Endothelial cell of hepatic sinusoid (primary cell): ENCODE data around the gene AKAP10.
"Not testable (repeated sequence)": the region's sequence is repeated elsewhere in the genome, so short reads cannot be mapped to it uniquely, and the experiment has no call there.

ENCODE experiments used
- in situ Hi-C: cut with HindIII; loops from 2 replicates; pipeline ENCODE4 v1.10.0; 2017; ENCODE audit warnings: low sequenced_read_pairs

Gene AKAP10, protein sequence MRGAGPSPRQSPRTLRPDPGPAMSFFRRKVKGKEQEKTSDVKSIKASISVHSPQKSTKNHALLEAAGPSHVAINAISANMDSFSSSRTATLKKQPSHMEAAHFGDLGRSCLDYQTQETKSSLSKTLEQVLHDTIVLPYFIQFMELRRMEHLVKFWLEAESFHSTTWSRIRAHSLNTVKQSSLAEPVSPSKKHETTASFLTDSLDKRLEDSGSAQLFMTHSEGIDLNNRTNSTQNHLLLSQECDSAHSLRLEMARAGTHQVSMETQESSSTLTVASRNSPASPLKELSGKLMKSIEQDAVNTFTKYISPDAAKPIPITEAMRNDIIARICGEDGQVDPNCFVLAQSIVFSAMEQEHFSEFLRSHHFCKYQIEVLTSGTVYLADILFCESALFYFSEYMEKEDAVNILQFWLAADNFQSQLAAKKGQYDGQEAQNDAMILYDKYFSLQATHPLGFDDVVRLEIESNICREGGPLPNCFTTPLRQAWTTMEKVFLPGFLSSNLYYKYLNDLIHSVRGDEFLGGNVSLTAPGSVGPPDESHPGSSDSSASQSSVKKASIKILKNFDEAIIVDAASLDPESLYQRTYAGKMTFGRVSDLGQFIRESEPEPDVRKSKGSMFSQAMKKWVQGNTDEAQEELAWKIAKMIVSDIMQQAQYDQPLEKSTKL

DNA sequence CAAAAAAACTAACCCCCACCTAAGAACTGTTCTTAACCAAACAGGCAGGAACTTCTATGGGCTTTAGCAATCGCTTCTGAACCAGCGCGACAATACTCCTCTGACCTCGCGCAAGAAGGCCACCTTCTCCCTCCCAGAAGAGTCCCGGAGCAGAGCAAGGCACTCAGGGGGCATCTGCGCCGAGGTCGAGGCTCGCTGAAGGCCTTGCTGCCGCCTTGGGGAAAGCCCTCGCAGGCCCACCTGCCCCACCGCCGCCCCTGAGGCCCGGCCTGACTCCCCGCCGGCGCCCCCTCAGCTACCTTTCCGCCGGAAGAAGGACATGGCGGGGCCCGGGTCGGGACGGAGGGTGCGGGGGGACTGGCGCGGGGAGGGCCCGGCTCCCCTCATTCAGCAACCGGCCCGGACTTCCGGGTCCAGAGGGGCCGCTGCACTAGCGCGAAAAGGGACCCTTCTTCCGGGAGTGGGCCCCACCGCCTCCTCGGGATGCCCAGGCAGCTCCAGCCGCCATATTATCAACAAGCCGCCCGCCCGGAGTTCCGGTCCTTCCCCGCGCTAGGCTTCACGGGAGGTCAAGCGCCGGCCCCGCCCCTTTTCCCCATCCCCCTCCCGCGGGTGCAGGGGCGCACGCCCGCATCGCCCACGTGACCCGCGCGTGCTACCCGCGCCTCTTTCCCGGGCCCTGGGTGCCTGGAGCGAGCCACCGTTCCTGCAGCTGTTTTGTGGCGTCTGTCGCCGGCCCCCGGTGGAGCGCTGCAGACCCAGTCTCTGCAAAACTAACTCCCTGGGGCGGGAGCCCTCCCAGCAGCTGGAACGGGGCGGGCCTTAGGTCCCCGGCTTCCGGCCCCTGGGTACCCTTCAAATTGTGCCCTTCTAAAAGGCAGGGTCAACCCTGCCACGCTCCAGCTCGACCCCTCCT, at the start of gene AKAP10:
TSS of gene AKAP10 (minus strand) at position 536 of the 916 bp plus-strand sequence. CDS start at position 387, 149 bp downstream.
- in situ Hi-C loops: no loop called here

DNA sequence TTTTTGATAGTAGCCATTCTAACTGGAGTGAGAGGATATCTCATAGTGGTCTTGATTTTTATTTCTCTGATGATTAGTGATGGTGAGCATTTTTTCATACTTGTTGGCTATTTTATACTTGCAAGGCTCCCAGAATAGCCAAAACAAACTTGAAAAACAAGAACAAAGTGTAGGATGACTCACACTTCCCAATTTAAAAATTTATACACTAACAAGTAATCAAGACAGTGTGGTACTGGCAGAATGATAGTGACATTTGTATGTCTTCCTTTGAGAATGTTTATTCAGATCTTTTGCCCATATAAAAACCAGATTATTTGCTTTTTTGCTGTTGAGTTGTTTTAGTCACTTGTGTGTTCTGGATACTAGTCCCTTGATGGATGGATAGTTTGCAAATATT, 49.3 kb upstream of the AKAP10 start:
- in situ Hi-C loops: no loop called here

DNA sequence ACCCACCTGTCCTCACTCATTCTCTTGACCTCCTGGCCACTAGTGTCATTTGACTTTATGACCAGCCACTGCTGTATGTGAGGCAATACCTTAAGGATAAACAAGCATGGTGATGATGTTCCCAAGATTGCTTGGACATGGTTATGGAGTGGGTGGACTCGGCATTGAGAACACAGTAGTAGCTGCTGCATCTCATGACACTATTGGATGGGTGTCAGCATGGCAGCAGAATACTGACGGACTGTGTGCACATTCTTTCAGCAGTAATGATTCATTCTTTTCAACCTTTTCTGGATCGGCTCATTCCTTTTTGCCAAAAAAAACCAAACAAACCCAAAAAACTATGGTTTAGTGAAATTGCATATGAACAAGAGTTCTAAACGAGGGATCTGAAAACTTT, 45.1 kb upstream of the AKAP10 start:
- in situ Hi-C loops: no loop called here

DNA sequence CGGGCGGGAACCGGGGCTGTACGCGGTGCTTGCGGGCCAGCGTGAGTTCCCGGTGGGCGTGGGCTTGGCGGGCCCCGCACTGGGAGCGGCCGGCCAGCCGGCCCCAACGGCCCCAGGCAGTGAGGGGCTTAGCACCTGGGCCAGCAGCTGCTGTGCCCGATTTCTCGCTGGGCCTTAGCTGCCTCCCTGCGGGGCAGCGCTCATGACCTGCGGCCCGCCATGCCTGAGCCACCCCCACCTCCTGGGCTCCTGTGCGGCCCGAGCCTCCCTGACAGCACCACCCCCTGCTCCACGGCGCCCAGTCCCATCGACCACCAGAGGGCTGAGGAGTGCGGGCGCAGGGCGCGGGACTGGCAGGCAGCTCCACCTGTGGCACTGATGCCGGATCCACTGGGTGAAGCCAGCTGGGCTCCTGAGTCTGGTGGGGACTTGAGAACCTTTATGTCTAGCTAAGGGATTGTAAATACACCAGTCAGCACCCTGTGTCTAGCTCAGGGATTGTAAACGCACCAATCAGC, 38.9 kb upstream of the AKAP10 start:
- in situ Hi-C loops: not testable (repeated sequence)

DNA sequence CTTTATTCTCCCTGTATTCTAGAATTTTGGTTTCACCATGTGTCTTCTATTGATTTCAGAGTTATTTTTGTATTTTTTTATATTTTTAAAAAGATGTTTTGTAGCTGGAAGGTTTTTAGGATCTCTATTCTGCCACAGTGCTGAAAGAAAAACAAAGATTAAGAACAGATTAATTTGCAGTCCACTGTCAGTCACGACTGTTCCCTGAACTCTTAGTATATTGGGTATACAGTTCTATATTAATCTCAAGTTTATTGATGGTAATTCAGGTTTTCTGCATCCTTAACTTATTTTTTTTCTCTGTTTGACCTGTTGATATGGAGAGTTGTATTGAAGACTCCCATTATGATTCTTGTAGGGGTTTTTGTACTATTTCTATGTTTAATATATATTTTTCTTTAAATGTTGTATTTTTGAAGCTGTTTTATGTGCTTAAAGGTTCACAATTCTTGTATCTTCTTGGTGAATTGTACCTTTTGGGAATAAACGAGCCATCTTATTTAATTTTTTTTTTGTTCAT, 34.4 kb upstream of the AKAP10 start:
- in situ Hi-C loops: no loop called here

DNA sequence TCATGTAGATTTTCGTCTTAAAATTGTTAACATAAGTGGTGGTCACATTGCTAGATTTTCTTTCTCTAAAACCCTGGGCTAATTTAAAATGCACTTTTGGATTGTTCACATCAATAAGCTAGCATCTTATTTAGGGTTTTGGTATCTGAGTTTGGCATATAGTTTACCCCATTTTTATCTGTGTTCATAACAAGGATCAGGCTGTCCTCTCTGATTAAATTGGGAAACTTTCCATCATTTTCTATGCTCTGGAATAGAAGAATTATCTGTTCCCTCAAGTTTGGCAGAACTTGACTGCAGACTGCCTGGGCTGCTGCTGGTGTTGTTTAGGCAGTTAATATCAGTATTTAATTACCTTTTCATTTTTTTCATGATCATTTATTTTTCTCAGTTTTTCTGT, 33.3 kb upstream of the AKAP10 start:
- in situ Hi-C loops: no loop called here

DNA sequence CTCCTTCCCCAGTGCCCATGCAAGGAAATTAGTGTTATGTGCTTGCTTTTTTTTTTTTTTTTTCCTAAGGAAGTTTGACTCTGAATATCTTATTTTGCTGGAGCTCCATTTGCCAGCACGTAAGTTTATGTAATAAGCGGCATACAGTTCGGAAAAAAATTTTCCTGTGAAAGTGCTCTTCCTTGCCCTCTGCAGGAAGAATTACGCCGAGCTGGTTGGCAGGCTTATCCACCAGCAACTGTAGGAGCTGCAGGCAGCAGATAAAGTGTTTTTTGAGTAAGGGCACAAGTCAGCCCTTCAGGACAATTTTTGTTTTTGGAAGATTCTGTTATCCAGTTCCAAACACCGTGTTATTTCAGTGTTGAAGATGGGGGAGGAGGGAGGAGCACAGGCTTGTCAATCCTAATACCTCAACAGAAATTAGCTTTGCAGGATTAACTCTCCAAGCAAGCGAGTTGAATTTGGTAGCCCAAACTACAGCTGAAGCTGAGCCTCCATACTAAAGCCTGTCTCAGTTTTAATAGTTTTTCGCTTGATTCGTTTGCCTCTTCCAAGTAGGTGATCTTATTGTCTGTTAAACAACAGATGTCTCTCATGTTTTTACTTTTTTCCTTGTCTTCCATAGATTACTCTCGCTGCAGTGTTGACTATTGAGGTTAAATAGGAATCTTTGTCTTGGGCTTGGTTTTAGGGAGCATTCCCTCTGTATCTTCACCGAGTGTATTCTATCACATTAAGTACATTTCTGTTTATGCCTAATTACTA, 32.7 kb upstream of the AKAP10 start:
- in situ Hi-C loops: no loop called here

DNA sequence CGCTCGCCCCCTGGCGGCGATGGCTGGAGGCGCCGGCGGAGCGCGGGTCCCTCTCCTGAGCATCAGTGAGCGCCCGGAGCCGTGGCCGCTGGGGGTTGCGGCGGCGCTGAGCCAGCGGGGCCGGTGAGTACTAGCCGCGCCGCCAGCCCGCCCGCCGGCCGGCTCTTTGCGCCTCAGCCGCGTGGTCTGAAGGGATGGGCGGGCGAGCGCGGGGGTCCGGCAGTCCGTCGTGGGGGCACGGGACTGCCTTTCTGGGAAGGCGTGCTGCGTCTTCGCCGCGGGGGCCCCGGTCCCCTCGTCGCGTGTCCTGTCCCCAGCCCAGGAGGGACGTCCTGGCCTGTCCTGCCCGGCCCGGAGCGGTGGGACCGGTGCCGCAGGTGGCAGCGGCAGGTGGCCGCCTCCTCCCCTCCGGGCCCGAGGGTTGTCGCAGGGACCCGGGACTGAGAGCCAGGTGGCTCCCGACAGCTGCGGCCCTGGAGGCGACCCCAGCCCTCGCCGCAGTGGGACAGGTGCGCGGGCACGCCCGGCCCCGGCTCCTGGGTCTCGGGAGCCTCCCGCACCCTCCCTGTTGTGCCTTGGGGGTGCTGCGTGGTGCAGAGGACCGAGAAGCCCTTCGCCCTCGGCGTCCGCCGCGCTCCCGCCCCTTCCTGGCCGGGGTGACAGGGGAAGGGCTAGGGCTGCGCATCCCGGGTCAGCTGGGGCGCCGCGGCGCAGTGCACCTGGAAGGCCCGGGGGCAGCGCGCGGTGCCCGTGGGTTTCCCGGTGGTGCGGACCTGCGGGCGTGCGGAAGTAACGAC, 31.9 kb upstream of the AKAP10 start, which contains the start of gene SPECC1:
TSS of gene SPECC1 (plus strand) at position 58 of the 797 bp plus-strand sequence. CDS start 87,293 bp downstream, outside the sequence.
- in situ Hi-C loops: no loop called here

DNA sequence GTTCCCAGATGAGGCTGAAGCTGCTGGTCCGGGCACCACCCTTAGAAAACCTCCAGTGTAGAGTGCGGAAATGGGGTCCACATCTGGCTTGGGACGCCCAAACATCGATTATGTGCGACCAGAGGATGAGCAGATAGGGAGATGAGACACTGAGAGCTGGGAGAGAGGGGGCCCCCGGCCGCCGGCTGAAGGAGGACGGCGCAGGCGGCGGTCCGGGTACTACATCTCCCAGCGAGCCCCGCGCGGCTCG, 31.3 kb upstream of the AKAP10 start:
- in situ Hi-C loops: no loop called here

DNA sequence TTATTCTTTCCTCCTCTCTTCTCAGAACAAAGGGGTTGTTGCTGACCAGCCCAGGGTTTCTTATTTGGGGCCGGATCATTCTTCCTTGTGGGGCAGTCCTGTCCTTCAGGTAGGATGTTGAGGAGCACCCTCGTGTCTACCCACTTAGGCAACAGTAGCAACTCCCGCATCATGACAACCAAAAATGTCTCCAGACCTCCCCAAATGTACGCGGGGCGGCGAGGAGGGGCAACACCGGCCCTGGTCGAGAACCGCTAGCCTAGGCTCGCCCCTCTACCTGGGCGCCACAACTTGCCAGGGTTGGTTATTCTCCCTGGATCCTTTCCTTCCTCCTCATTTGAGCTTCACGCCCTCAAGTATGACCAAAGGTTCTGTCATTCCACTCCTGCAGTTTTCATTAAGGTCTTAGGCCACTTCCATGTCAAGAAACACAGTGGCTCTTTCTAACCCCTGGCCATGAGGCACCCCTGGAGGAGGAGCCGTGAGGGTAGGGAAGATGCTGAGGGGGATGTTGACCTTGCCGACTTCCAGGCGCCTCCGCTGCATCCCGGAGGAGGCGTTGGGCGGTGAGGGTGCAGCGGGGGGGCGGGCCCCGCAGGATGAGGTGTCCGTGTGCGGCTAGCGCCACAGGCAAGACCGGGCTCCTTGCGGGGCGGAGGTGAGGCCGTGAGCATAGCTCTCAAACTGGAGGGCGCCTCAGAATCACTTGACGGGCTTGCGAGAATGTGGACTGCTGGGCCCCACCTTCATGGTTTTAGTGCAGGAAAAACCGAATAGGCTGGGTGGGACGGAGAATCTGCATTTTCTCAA, 30.8 kb upstream of the AKAP10 start:
- in situ Hi-C loops: no loop called here

DNA sequence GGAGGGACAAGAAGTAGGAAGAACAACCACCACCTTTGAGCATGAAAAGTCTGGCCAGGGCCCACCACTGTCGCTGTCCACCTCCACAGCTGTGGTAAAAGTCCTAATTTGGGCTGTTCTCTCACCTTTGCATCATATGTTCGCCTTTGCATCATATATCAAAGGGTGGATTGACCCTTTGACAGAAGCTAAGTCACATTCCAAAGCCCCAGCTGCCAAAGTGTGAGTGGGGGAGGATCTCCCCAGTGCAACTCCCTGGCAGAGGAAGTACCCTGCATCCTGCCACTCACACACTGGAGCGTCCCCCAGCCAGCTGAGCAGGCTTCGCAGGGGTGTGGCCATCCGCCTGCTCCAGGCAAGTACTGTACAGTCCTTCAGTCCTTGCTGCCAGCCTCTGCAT, 18.9 kb upstream of the AKAP10 start:
- in situ Hi-C loops: no loop called here

DNA sequence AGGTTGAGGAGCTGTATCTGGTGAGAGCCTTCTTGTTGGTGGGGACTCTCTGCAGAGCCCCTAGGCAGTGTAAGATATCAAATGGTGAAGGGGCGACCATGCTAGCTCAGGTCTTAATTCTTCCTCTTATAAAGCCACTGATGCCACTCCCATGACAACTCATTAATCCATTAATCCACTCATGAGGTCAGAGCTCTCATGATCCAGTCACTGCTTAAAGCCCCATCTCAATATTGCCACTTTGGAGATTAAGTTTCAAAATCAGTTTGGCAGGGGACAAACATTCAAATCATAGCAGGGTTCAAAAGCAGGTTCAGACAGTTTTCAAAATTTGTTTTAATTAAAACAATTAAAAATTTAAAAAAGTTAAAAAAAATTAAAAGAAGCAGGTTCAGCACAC, 18.5 kb upstream of the AKAP10 start:
- in situ Hi-C loops: no loop called here

DNA sequence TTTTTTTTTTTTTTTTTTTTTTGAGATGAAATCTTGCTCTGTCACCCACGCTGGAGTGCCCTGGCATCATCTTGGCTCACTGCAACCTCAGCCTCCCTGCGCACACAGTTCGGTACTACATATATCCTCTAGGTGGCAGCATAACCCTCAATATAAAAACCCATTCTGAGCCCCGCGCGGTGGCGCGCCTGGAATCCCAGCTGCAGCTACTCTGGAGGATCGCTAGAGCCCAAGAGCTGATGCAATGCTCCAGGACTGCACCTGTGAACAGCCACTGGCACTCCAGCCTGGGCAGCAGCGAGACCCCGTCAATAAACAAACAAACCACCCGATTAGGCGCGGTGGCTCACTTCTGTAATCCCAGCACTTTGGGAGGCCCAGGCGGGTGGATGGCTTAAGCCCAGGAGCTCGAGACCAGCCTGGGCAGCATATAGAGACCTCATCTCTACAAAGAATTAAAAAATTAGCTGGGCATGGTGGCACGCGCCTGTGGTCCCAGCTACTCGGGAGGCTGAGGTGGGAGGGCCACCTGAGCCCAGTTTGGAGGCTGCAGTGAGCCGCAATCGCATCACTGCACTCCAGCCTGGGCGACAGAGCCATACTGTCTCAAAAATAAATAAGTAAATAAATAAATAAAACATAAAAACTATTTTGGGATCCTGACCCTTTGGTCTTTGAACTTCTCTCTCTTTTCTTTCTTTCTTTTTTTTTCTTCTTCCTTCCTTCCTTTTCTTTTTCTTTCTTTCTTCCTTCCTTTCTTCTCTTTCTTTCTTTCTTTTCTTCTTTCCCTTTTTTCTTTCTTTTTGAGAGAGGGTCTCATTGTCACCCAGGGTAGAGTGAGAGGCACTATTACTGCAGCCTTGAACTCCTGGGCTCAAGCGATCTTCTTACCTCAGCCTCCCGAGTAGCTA, 15.4 kb upstream of the AKAP10 start:
- in situ Hi-C loops: no loop called here

DNA sequence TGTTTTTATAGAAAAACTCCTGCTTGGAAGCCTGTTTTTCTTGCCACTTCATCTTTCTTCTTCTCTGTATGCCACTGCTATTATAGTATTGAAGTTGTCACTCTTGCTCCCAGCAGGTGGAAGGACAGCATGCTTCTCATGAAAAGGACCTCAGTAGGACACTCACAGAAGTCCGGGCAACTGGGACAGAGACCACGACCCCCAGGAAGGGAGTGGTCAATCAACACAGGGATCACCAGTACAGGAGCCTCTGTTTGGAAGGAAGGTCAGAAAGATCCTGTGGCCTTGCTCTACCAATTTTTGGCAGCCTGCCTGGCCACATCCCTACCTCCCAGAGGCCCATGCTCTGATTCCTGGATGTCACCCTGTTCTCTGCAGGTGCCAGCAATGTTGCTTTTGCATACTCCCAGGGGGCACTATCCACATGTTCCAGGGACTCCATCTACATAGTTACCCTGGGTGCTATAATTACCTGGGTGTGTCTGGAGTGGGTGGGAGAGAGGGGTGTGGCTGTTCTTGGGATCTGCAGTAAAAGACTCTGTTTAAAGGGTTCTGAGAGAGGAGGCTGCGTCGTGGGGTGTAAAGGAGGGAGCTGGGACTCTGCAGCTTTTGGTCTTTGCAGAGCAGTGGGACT, 13.7 kb upstream of the AKAP10 start:
- in situ Hi-C loops: no loop called here

DNA sequence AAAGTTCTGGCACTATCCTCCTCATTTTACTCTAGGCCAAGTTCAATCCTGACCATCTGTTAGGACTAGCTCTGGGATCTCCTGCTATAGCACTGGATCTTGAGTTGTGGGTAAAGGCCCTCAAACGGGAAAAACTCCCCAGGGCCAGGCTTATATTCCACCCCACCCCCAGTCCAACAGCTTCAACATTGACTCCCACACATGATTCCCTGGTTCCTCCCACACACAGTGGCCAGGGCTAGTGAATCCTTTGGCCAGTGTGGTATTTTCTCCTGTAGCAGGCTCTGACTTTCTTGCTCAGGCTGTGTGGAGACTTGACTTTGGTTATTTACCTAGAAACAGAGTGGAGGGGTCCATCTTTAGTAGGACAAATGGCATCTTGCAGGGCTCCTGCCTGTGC, 10.3 kb upstream of the AKAP10 start:
- in situ Hi-C loops: loop anchor here (5.0 kb wide), 1 partner anchor 114 kb away; no protein-coding TSS in a partner anchor

DNA sequence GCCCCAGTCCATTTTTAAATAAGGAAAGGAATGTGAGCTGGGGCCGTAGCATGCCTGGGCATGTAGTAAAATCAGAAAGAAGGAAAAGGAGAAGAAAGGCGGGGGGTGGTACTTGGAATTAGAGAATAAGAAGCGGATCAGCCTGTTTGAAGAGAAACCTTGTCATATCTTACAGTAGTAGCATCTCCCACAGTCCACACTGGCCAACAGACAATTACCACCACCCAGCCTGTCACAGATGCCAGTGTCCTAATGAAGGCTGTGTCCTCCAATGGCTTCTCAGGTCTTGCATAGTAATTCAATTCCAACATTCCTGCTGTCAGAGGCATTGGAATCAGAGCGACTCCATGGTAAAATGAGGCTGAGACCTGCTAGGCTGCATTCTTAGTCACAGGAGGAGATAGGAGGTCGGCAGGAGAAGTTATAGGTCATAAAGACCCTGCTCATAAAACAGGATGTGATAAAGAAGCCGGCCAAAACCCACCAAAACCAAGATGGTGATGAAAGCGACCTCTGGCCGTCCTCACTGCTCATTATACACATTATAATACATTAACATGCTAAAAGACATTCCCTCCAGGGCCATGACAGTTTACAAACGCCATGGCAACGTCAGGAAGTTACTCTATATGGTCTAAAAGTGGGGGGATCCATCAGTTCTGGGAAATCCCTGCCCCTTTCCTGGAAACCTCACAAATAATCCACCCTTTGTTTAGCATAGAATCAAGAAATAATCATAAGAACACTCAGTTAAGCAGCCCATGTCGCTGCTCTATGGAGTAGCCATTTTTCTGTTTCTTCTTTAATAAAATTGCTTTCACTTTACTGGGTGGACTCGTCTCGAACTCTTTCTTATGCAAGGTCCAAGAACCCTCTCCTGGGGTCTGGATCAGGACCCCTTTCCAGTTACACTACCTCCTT, 9.6 kb upstream of the AKAP10 start:
- in situ Hi-C loops: loop anchor here (5.0 kb wide), 1 partner anchor 115 kb away; no protein-coding TSS in a partner anchor
